H1 (cell line): ENCODE results near the gene ENTR1. TPM values are rescaled to one million over a fixed set of nuclear protein-coding genes. Genes with fewer than 3 reads are reported as not detected.

Experiments used
- ATF3 ChIP-seq: IDR thresholded peaks from 2 replicates; pipeline ENCODE4 v1.6.1; 2011; ENCODE audit warnings: low read depth, mild to moderate bottlenecking, low read length; ENCODE audit not compliant: insufficient read depth
- JUN ChIP-seq: IDR thresholded peaks from 2 replicates; pipeline ENCODE4 v1.6.1; 2011; ENCODE audit warnings: low read depth, mild to moderate bottlenecking, improper control_type of control experiment, low read length
- SP1 ChIP-seq: IDR thresholded peaks from 2 replicates; pipeline ENCODE4 v1.6.1; 2011; ENCODE audit warnings: low read depth, low read length
- TAF7 ChIP-seq: optimal IDR thresholded peaks from 2 replicates; pipeline ENCODE3; 2011; ENCODE audit warnings: low read depth, mild to moderate bottlenecking, inconsistent platforms, low read length, moderate library complexity, borderline replicate concordance
- ZNF274 ChIP-seq: IDR thresholded peaks from 2 replicates; pipeline ENCODE4 v1.7.0; 2012; ENCODE audit warnings: low read length, borderline replicate concordance; ENCODE audit errors: extremely low read depth
- polyA plus RNA-seq, 7 experiments: library from polyadenylated mRNA; depleted of rRNA in 3 of 7; stranded (reverse) in 5 of 7; unstranded in 2 of 7; fragments of >200 nt in 5 of 7; fragments of 200-250 nt in 2 of 7; gene quantifications; 1 replicate in 5 of 7; 2 replicates in 1 of 7; 4 replicates in 1 of 7; pipeline versions ENCODE4 v1.2.1 to v1.2.3, GENCODE V29; 2011 to 2013; ENCODE audit warnings: missing spikeins in 2 of 7, mixed read lengths in 2 of 7
- total RNA-seq: library from RNA; stranded (reverse); fragmentation: NEBNext Ultra II Directional; extraction: Animal tissue kit (Norgen Biotek cat#: 25700); gene quantifications from 2 replicates; pipeline ENCODE4 v1.2.1, GENCODE V29; 2021

The ENTR1 gene
- total and polyA plus RNA-seq, 2 of the 8 experiments (the other 6 are each of a cell fraction or from before 2014, with no cell fraction given), result 65.2 to 102 TPM

- TF ChIP-seq ATF3, result no peak
- no peak for TF ChIP-seq JUN
- no peak for TF ChIP-seq SP1
- no peak for TF ChIP-seq TAF7
- no peak for TF ChIP-seq ZNF274
- TF ChIP-seq, all 59 proteins: peak for 0
These were observed 6.5 kb upstream of the ENTR1 start (continued) for GRCh38 chr9:136416914-136417313.
